Esophagus muscularis mucosa (tissue), 4 donors: ENCODE measurements around the gene MYD88. TPM values are rescaled to one million over a fixed set of nuclear protein-coding genes. Genes with fewer than 3 reads are reported as not detected.

ENCODE experiments used
- DNase-seq: peaks from one replicate; pipeline ENCODE4 v3.0.0-alpha.2; 2017; ENCODE audit errors: extremely low spot score
- H3K27ac ChIP-seq, 4 donors: fragments of 200-600 bp; sonication (generic); replicated peaks in 1 of 4; 1 replicate in 3 of 4; 2 replicates in 1 of 4; pipeline ENCODE4 v1.5.1; 2016 to 2019; ENCODE audit warnings: mild to moderate bottlenecking in 1 of 4
- H3K27me3 ChIP-seq, 4 donors: fragments of 200-600 bp; sonication (generic); one replicate each; pipeline versions ENCODE4 v1.5.1 to v1.6.0; 2016 to 2019
- H3K36me3 ChIP-seq, 4 donors: fragments of 200-600 bp; sonication (generic); one replicate each; pipeline ENCODE4 v1.5.1; 2016 to 2019
- H3K4me1 ChIP-seq, 4 donors: fragments of 200-600 bp; sonication (generic); one replicate each; pipeline ENCODE4 v1.5.1; 2016 to 2019
- H3K4me3 ChIP-seq, 4 donors: fragments of 200-600 bp; sonication (generic); 1 replicate in 2 of 4; 2 replicates in 2 of 4; pipeline ENCODE4 v1.5.1; 2016 to 2019; ENCODE audit warnings: mild to moderate bottlenecking in 4 of 4, moderate library complexity in 1 of 4
- H3K9me3 ChIP-seq, 4 donors: fragments of 200-600 bp; sonication (generic); 1 replicate in 3 of 4; 2 replicates in 1 of 4; pipeline ENCODE4 v1.5.1; 2016 to 2019
- EP300 ChIP-seq: sonication (generic); formaldehyde crosslinking; IDR thresholded peaks from one replicate; pipeline ENCODE4 v1.6.1; 2017; ENCODE audit warnings: antibody characterized with exemption
- POLR2A ChIP-seq: fragments of 450-650 bp; IDR thresholded peaks from one replicate; pipeline ENCODE4 v1.6.1; 2017; ENCODE audit warnings: antibody characterized with exemption, moderate library complexity, mild to moderate bottlenecking, low read depth
- POLR2AphosphoS5 ChIP-seq, 2 donors: sonication (generic); formaldehyde crosslinking; IDR thresholded peaks; one replicate each; pipeline ENCODE4 v1.6.1; 2017; ENCODE audit warnings: antibody characterized with exemption in 2 of 2
- WGBS: methylation state at CpG from one replicate; pipeline ENCODE4 v1.1.5; 2018; 5-methylcytosine and 5-hydroxymethylcytosine counted together
- intact Hi-C: fragments of 100-400 bp; cut with DNase I; formaldehyde crosslinking; loops from one replicate; pipeline ENCODE4 v1.15.1; 2023
- total RNA-seq, 4 donors: library from RNA; depleted of rRNA; stranded (reverse); fragments of >200 nt; gene quantifications; one replicate each; pipeline versions ENCODE4 v1.1.0 to v1.2.1, GENCODE V29; 2016
- TF ChIP-seq, protein P1 (sequence below), 3 experiments: fragments of 200-600 bp in 2 of 3; fragments of 450-650 bp in 1 of 3; sonication (generic) in 2 of 3; IDR thresholded peaks; one replicate each; pipeline ENCODE4 v1.5.1; 2017 to 2019; ENCODE audit warnings: antibody characterized with exemption in 3 of 3, mild to moderate bottlenecking in 2 of 3, moderate library complexity in 1 of 3

MYD88 gene
- total RNA-seq, 4 donors from 2014 or later: 21.2 to 38.6 (median 26.1) TPM

- no peak for DNase-seq
- Histone ChIP-seq H3K27me3 (no peaks in the 10 kb centered on the region), H3K36me3 (peaks cover 8 to 35% (median 26%) of the 10 kb centered on the region in 4 donors), H3K4me3 (no peak overlapping the region), H3K9me3 (no peaks in the 10 kb centered on the region), H3K4me1 (peaks cover 0 to 9% (median 0%) of the 10 kb centered on the region in 4 donors), H3K27ac (no peak overlapping the region)
- 76% methylated on average over 10 of the region's 10 CpGs for WGBS
- intact Hi-C loops: no loop called here
- TF ChIP-seq POLR2A: no peak
- TF ChIP-seq EP300: no peak
- TF ChIP-seq POLR2AphosphoS5 (IDR thresholded peaks at IDR 0.05): no peak
- TF ChIP-seq, protein P1, sequence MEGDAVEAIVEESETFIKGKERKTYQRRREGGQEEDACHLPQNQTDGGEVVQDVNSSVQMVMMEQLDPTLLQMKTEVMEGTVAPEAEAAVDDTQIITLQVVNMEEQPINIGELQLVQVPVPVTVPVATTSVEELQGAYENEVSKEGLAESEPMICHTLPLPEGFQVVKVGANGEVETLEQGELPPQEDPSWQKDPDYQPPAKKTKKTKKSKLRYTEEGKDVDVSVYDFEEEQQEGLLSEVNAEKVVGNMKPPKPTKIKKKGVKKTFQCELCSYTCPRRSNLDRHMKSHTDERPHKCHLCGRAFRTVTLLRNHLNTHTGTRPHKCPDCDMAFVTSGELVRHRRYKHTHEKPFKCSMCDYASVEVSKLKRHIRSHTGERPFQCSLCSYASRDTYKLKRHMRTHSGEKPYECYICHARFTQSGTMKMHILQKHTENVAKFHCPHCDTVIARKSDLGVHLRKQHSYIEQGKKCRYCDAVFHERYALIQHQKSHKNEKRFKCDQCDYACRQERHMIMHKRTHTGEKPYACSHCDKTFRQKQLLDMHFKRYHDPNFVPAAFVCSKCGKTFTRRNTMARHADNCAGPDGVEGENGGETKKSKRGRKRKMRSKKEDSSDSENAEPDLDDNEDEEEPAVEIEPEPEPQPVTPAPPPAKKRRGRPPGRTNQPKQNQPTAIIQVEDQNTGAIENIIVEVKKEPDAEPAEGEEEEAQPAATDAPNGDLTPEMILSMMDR (IDR thresholded peaks at IDR 0.05): no peak
Observed at GRCh38 chr3:38117163-38117716, 21.2 kb upstream of the MYD88 start.

DNA sequence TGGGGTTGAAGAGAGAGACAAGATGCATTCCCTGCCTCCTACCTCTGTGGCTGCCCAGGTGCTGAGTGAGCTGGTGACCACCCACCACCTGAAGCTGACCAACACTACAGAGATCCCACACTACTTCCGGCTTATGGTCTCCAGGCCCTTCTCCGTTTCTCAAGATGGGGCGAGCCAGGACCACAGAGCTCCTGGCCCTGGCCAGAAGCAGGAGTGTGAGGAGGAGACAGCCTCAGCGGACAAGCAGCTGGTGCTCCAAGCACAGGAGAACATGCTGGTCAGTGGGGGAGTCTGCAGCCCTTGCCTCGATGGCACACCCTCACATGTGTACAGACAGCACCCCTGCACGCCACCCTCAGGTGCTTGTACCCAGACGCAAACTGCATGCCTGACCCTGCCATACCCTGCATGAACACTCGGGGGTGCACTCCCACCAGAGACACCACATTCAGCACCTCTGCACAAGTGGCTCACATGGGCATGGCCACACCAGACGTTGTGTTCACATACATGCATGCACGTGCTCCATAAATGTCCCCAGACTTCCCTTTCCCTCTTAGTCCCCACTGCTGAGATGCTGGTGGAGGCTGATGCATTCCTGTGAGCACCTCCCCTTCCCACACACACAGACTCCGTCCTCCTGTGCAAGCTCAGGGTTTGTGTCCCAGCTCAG, 20.6 kb upstream of the MYD88 start:
- no peak for DNase-seq
- Histone ChIP-seq H3K27me3 (no peaks in the 10 kb centered on the region), H3K9me3 (no peaks in the 10 kb centered on the region), H3K36me3 (peaks cover 15 to 42% (median 33%) of the 10 kb centered on the region in 4 donors), H3K27ac (no peak overlapping the region), H3K4me1 (peaks cover 0 to 9% (median 0%) of the 10 kb centered on the region in 4 donors), H3K4me3 (no peak overlapping the region)
- no peak for TF ChIP-seq EP300
- TF ChIP-seq POLR2AphosphoS5 (IDR thresholded peaks at IDR 0.05): peak in 1 of 2 donors; percentile 43
- TF ChIP-seq, protein P1 (IDR thresholded peaks at IDR 0.05): peak; percentile 57 to 79 (median 63)
- 55% methylated on average over 7 of the region's 11 CpGs for WGBS
- intact Hi-C loops: loop anchor here (2.0 kb wide), 1 partner anchor 229 kb away; the partner anchor contains the start of gene XYLB

GRCh38 chr3:38118421-38119247, 19.8 kb upstream of the MYD88 start:
- Histone ChIP-seq H3K27me3 (no peaks in the 10 kb centered on the region), H3K4me1 (peaks cover 0 to 9% (median 0%) of the 10 kb centered on the region in 4 donors), H3K4me3 (no peak overlapping the region), H3K27ac (no peak overlapping the region), H3K36me3 (peaks cover 19 to 49% (median 40%) of the 10 kb centered on the region in 4 donors), H3K9me3 (no peaks in the 10 kb centered on the region)
- DNase-seq: no peak
- WGBS: 84% methylated on average over 13 of the region's 13 CpGs
- TF ChIP-seq POLR2AphosphoS5 (IDR thresholded peaks at IDR 0.05) (no peak), EP300 (no peak)
- TF ChIP-seq, protein P1 (IDR thresholded peaks at IDR 0.05): no peak
- intact Hi-C loops: loop anchor here (2.0 kb wide), 1 partner anchor 228 kb away; the partner anchor contains the start of gene XYLB

GRCh38 chr3:38119248-38119544, 19.3 kb upstream of the MYD88 start:
- H3K9me3 ChIP-seq: no peaks in the 10 kb centered on the region
- intact Hi-C loops: loop anchor here (2.0 kb wide), 1 partner anchor 228 kb away; the partner anchor contains the start of gene XYLB
- no peaks in the 10 kb centered on the region for H3K27me3 ChIP-seq
- no peak overlapping the region for H3K4me3 ChIP-seq
- WGBS: 100% methylated on average over 1 of the region's 1 CpG
- peaks cover 19 to 55% (median 44%) of the 10 kb centered on the region in 4 donors for H3K36me3 ChIP-seq
- DNase-seq: no peak
- H3K27ac ChIP-seq: no peak overlapping the region
- no peak for TF ChIP-seq POLR2A
- no peak for TF ChIP-seq EP300
- no peak for TF ChIP-seq POLR2AphosphoS5 (IDR thresholded peaks at IDR 0.05)
- TF ChIP-seq, protein P1 (IDR thresholded peaks at IDR 0.05): no peak
- peaks cover 0 to 9% (median 0%) of the 10 kb centered on the region in 4 donors for H3K4me1 ChIP-seq
